ENCODE data around the gene MYBPC3.

The MYBPC3 gene

DNA sequence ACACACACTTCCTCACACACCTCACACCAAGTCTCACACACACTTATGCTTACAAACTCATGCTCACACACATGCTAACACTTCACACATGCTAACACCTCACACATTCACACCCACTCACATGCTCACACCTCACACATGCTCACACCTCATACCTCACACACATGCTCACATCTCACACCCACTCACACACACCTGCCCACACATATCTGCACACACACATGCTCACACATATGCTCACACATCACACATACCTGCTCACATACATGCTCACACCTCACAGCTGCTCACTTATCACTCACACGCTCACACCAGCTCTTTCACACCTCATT is 4.5 kb upstream of the MYBPC3 start:
- no peak for DNase-seq (ENCODE audit: low spot score)

DNA sequence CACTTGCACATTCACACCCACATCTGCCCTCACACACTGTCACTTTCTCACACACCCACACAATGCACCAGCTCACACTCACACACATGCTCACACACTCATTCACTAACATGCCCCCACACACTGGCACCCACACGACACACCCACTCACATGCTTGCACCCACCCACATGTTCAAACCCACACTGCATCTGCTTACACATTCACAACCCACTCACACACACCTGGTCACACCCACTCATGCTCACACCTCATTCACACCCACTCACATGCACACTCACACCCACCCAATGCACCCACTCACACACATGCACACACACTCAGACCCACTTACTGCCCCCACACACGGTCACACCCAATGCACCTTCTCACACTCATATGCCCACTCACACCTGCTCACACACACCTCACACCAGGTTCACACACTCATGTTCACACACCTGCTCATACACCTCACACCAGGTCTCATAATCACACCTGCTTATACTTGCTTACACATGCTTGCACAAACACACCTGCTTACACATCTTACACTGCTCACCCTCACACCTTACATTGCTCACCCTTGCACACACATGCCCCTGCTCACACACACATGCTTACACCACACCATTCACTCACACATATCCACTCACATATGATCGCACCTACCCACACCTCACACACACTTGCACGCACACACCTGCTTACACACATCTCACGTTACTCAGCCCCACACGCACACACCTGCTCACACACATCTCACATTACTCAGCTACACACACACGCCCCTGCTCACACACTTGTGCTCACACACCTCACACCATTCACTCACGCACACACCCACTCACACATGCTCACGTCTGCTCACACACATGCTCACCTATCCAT is 3.9 kb upstream of the MYBPC3 start:
- no peak for DNase-seq (ENCODE audit: low spot score)

DNA sequence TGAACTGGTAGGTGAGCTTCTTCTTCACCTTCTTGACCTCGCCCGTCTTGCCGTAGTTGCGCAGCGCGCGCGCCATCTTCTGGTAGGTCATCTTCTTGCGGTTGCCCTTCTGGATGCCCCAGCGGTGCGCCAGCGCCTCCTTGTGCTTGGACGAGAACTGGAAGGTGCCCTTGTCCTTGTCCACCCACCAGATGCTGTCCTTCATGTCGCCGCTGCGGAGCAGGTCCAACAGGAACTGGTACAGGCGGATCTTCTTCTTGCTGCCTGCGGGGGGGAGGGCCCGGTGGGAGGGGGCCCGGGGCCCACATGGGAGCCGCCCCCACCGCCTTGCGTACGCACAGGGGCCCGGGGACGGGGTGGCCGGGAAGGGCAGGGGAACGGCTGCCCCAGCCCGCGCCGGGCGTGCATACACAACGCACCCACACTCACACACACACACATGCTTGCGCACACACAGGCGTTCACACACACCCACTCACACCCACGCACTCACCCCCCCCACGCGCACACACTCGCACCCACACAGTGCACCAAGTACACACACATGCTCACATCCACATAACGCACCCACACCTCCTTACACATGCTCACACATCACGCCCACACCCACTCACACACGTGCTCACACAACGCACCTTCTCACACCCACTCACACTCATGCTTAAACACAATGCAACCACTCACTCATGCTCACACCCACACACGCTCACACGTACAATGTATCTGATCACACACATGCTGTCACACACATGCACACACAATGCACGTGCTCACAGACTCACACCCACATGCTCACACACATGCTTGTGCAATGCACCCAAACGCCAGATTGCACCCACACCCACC is 3.0 kb upstream of the MYBPC3 start:
- DNase-seq (ENCODE audit: low spot score): no peak

GRCh38 chr11:47354913-47355282 is 2.4 kb upstream of the MYBPC3 start:
- no peak for DNase-seq (ENCODE audit: low spot score)

DNA sequence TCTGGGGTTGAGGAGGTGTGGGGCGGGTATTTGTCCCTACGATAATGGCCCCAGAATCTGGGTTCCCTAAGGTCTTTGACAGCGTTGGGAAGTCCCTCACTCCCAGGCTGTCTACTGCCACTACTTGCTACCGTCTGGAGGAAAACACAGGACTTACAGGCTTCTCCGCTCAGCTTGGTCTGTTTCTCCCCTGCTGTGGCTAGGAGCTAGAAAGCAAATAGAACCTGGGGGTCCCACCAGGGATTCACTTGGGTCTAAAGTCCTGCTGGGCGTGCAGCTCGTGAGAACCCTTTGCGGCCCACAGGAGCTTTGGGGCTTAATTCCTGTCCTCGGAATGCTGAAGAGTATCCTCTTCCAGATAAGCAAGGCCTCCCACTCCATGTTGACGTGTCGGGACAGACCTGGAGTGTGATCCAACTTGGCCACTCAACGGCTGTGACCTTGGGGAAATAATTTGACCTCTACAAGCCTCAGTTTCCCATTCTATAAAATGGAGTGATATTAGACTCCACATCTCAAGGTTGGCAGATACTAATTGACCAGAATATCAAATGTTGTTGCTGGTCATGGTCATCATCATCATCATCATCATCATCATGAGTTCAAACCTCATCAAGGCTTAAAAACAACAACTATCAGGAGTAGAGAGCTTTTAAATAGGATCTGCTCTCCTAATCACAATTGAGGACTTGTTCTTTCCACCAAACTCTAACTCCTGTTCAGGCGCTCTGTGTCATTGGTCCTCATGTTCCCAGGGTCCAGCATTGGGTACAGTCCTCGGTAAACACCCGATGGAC is 1.7 kb upstream of the MYBPC3 start:
- DNase-seq (ENCODE audit: low spot score): no peak

DNA sequence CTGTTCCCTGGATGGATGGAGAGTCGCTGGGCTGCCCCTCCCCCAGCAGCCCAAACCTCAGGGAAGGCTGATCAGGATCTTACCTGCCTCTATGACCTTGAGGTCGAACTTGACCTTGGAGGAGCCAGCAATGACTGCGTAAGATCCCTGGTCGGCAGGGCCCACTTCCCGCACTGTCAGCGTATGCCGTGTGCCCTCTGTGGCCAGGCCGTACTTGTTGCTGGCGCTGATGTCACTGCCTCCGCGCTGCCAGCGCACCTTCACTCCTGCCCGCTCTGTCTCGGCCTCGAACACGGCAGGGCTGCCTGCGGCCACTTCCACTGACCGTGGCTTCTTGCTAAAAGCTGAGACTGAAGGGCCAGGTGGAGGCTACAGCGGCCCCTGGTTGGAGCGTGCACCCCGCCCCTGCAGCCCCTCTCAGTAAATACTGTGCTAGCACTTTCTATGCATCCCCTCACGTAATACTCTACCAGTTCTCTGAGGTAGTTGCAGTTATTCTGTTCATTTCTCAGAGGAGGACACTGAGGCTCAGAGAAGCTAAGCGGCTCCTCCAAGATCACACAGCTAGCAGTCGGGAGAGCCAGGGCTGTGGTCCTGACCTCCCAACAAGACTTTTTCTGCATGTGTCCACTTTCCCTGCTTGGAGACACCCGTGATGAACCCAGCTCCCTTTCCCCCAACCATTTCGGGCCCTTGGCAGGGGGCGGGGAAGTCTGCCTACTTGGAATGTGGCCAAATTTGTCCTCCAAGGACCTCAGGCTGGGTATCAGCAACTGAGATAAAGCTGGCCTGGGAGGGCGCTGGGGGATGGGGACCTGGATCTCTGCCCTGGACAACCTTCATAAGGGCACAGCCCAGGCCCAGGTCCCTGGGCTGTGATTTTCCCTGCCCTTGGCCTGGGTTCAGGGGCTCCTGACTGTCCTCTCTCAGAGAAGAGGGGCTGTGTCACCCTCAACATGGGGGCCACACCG is 1.1 kb downstream of the MYBPC3 start:
- no peak for DNase-seq (ENCODE audit: low spot score)

GRCh38 chr11:47350315-47350714 is 2.2 kb downstream of the MYBPC3 start:
- no peak for DNase-seq (ENCODE audit: low spot score)

- DNase-seq (ENCODE audit: low spot score): no peak
Measured at GRCh38 chr11:47349521-47350095, 2.9 kb downstream of the MYBPC3 start.

DNA sequence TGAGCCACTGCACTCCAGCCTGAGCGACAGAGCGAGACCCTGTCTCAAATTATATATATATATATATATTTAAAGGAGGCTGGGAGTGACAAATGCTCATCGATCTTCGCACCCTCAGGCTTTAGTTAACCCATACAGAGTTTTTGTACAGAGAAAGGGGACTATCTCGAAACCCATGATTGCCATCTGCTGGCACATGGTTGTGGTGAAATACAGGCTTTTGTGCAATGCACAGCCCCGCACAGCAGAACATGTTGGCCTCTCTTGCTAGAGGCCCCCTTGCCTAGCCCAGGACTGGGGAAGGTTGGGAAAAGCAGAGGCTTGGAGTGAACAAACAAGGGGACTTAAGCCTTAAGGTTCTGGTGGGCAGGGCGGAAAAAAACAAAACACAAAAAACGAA is 3.6 kb downstream of the MYBPC3 start:
- DNase-seq (ENCODE audit: low spot score): no peak

GRCh38 chr11:47348131-47348802 is 4.2 kb downstream of the MYBPC3 start:
- DNase-seq (ENCODE audit: low spot score): no peak

GRCh38 chr11:47347137-47347536 is 5.4 kb downstream of the MYBPC3 start:
- DNase-seq (ENCODE audit: low spot score): no peak

DNA sequence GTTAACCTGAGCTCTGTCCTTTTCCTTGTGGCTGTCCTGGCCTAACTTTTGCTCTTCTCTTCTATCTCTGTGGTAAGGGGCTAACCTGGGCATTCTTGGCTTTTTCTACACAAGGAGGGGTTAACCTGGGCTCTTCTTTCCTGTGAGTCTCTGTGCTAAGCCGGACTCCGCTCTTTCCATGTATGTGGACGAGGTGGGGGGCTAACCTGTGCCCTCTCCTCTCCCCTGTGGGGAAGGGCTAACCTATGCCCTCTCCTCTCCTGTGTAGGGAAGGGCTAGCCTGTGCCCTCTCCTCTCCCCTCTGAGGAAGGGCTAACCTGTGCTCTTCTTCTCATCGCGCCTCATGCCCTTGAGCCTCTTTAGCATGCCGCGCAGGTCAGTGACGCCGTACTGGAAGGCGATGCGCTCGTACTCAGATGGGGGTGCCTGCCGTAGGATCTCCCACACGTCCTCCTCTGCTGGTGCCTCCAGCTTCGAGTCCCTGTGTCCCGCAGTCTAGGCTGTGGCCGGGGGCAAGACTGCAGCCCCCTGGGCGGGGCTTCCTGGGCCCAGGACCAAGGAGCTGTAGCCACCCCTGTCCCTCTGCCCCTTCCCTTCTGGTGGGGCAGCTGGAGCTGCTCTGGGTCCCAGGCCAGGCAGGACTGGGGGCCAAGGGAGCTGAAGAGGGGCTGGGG is 6.5 kb downstream of the MYBPC3 start:
- no peak for DNase-seq (ENCODE audit: low spot score)

DNA sequence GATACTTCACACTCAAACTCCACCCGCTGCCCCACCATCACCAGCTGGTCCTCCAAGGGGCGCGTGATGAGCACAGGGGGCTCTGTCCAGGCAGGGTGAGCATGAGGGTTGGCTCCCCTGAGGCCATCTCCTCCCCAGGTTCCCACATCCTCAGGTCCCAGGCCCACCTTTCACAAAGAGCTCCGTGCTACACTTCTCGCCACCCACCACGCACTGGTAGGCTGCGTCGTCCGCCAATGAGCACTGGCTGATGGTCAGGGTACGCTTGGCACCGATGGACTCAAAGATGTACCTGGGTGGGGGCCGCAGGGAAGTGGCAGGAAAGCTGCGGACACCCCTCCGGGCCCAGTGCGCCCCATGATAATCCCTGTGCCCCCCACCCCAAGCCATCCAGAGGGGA is 9.6 kb downstream of the MYBPC3 start:
- DNase-seq (ENCODE audit: low spot score): no peak

GRCh38 chr11:47342036-47342803 is 10.3 kb downstream of the MYBPC3 start:
- no peak for DNase-seq (ENCODE audit: low spot score)

DNA sequence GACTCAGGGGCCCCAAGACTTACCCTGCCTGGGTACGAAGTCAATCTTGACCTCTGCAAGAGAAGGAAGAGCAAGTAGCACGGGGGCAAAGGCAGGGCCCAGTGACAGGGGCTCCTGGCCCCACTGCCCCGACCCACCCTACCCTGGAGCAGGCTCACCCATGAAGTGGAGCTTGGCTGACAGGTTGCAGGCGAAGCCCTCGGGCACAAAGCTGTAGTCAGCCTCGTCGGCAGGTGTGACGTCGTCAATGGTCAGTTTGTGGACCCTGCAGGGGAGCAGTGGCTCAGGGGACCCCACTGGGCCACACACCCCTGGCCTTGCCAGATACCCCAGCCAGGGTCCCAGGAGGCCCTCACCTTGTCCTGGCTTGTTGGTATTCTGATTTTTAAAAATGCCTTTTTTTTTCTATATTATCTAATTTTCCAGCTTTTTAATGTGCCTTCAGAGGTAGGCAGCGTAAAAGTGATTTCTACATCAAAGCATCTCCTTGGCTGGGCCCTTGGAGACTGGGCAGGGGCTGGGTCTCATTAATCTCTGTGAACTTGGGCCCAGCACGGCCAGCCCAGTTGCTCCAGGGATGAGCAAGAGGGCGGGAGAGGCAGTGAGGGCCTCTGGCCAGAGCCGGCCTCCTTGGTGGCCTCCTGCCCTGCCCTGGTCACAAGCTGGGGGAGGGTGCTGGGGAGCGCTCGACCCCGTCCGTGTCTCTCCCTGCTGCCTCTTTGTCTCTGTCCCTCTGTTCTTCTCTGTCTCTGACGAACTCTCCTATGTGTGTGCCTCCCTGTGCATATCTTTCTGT is 11.3 kb downstream of the MYBPC3 start:
- no peak for DNase-seq (ENCODE audit: low spot score)

GRCh38 chr11:47340010-47340409 is 12.5 kb downstream of the MYBPC3 start:
- DNase-seq (ENCODE audit: low spot score): no peak

DNA sequence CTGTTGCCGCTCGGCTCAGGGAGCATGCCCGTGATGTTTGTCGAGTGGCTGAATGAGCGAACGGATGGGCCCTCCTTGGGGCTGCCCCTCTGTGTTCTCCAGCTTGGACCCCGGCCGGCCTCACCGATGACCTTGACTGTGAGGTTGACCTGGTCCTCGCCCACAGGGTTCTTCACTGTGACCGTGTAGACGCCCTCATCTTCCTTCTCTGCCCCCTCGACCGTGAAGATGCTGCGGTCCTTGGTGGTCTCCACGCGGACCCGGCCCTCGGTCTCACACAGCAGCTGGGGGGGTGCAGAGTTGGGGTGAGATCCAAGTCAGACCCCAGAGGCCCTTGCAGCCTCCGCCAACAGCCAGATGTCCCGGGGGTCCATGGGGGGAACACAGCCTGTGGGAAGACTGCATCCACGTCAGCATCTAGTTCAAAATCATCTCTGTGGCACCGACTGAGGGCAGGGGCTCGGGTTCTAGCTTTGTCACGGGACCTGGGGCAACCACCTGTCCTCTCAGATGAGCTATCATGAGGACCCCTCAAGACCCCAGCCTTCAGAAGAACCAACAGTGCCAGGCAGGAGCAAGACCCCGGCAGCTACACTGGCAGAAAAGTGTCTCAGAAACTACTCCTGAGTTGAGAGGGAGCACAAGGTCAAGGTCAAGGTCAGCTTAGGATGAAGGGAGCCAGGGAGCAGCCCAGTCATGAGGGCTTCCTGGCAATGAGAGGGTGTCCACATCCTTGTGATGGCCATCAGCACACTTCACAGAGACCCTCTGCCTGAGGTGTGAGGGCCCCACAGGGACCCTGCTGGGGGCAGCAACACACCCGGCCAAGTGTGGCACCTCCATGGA is 13.9 kb downstream of the MYBPC3 start:
- DNase-seq (ENCODE audit: low spot score): no peak

Data from CD4-positive, alpha-beta T cell treated with Interleukin-2 at 100 ng/mL for 4 hours (primary cell).